Measurements from ENCODE around the gene GMNC. TPM values are rescaled to one million over a fixed set of nuclear protein-coding genes. Genes with fewer than 3 reads are reported as not detected.

The GMNC gene
- total RNA-seq, 6 donors from 2014 or later, result 0.49 TPM; not detected in 5

- no peak overlapping the region for H3K4me3 ChIP-seq
- 24 to 27% methylated on average over 3 to 4 of the region's 4 CpGs for WGBS, 2 donors
- peaks cover 0 to 5% (median 3%) of the 10 kb centered on the region in 4 donors for H3K4me1 ChIP-seq
- no peaks in the 10 kb centered on the region for H3K36me3 ChIP-seq
- TF ChIP-seq POLR2AphosphoS5 (IDR thresholded peaks at IDR 0.05) (no peak), CTCF (IDR thresholded peaks at IDR 0.05) (no peak), EP300 (IDR thresholded peaks at IDR 0.05) (no peak), POLR2A (IDR thresholded peaks at IDR 0.05) (no peak)
- no peak for ATAC-seq (ENCODE audit: low FRiP score in 2 of 2)
- peak in 1 of 2 donors; percentile 75 for DNase-seq
- H3K9me3 ChIP-seq, result no peaks in the 10 kb centered on the region
- no peak overlapping the region for H3K27ac ChIP-seq
- H3K27me3 ChIP-seq, result no peaks in the 10 kb centered on the region
Observed at GRCh38 chr3:190807719-190808375, 54.6 kb downstream of the GMNC start.

Data from upper lobe of left lung (tissue), 6 donors.